ENCODE results near the gene DOCK6. TPM values are rescaled to one million over a fixed set of nuclear protein-coding genes. Genes with fewer than 3 reads are reported as not detected.
A peak's percentile ranks its signal among the peaks of the same experiment; 100 is the strongest.

The DOCK6 gene
- total RNA-seq, 1 experiment from 2014 or later: 61.7 TPM

GRCh38 chr19:11257846-11258380 is 4.4 kb downstream of the DOCK6 start:
- POLR2A ChIA-PET: no interaction called here
- CTCF ChIA-PET: interaction anchor here (0.6 kb wide), 1 partner anchor 55 kb away, joined by 3 read pairs; no protein-coding TSS in a partner anchor
- intact Hi-C loops (cut with micrococcal nuclease): no loop called here
- no peaks in the 10 kb centered on the region for H3K27me3 Mint-ChIP-seq (ENCODE audit: insufficient read depth, unreplicated experiment)
- DNase-seq (ENCODE audit: unreplicated experiment): peak; percentile 32
- peaks cover 6% of the 10 kb centered on the region for H3K36me3 Mint-ChIP-seq (ENCODE audit: insufficient read depth, unreplicated experiment)
- H3K4me3 Mint-ChIP-seq (ENCODE audit: unreplicated experiment): no peak overlapping the region
- TF ChIP-seq, protein P1, sequence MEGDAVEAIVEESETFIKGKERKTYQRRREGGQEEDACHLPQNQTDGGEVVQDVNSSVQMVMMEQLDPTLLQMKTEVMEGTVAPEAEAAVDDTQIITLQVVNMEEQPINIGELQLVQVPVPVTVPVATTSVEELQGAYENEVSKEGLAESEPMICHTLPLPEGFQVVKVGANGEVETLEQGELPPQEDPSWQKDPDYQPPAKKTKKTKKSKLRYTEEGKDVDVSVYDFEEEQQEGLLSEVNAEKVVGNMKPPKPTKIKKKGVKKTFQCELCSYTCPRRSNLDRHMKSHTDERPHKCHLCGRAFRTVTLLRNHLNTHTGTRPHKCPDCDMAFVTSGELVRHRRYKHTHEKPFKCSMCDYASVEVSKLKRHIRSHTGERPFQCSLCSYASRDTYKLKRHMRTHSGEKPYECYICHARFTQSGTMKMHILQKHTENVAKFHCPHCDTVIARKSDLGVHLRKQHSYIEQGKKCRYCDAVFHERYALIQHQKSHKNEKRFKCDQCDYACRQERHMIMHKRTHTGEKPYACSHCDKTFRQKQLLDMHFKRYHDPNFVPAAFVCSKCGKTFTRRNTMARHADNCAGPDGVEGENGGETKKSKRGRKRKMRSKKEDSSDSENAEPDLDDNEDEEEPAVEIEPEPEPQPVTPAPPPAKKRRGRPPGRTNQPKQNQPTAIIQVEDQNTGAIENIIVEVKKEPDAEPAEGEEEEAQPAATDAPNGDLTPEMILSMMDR (IDR thresholded peaks at IDR 0.05; ENCODE audit: unreplicated experiment): no peak
- H3K4me1 Mint-ChIP-seq (ENCODE audit: insufficient read depth, unreplicated experiment): no peaks in the 10 kb centered on the region
- BruUV-seq (replicated peaks): no TSS peak
- H3K9me3 Mint-ChIP-seq (ENCODE audit: unreplicated experiment): no peaks in the 10 kb centered on the region
- no peak overlapping the region for H3K27ac Mint-ChIP-seq (ENCODE audit: low read depth, unreplicated experiment)

DNA sequence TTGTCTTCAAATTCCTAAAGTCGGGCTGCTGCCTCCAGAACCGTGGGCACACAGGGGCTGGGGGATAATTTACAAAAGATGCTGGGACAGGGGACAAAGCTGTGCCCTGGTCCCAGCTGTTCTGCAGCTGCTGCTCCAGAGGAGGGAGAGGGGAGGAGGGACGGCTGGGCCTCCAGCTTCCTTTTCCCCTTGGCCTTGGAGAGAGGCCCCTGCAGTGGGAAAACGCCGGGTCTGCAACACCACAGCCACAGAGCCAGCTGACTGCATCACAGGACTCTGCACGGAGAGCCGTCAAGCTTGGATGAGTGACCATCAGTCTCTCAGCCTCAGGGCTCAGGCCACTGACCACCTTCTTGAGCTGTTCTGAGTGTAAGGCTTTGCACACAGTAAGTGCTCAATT is 6.1 kb downstream of the DOCK6 start:
- Mint-ChIP-seq H3K27me3 (ENCODE audit: insufficient read depth, unreplicated experiment) (no peaks in the 10 kb centered on the region), H3K9me3 (ENCODE audit: unreplicated experiment) (no peaks in the 10 kb centered on the region), H3K4me3 (ENCODE audit: unreplicated experiment) (no peak overlapping the region), H3K27ac (ENCODE audit: low read depth, unreplicated experiment) (no peak overlapping the region), H3K36me3 (ENCODE audit: insufficient read depth, unreplicated experiment) (peaks cover 6% of the 10 kb centered on the region), H3K4me1 (ENCODE audit: insufficient read depth, unreplicated experiment) (no peaks in the 10 kb centered on the region)
- no TSS peak for BruUV-seq (replicated peaks)
- ChIA-PET CTCF (interaction anchor here (0.5 to 2.2 kb wide), 4 partner anchors 9 to 221 kb away, joined by 3 to 11 read pairs (median 4); no protein-coding TSS in a partner anchor), POLR2A (interaction anchor here (0.7 kb wide), 1 partner anchor 326 kb away, joined by 3 read pairs; no protein-coding TSS in a partner anchor)
- TF ChIP-seq, protein P1 (IDR thresholded peaks at IDR 0.05; ENCODE audit: unreplicated experiment): no peak
- no peak for DNase-seq (ENCODE audit: unreplicated experiment)
- intact Hi-C loops (cut with micrococcal nuclease): no loop called here

DNA sequence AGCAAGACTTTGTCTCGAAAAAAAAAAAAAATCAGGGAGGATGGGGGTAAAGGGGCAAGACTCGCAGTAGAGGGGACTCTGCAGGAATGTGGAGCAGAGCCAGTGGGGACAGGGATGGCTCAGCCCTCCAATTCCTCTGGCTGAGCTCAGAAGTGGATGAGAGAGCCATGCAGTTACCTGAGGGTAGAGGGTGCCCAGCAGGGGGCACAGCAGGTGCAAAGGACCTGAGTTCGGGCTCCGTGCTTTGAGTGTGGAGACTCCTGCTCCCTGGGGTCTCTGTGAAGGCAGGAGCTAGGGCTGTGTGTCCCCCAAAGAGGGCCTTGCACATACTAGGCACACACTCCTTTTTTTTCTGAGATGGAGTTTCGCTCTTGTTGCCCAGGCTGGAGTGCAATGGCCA is 7.7 kb downstream of the DOCK6 start:
- Mint-ChIP-seq H3K4me1 (ENCODE audit: insufficient read depth, unreplicated experiment) (no peaks in the 10 kb centered on the region), H3K9me3 (ENCODE audit: unreplicated experiment) (no peaks in the 10 kb centered on the region), H3K27ac (ENCODE audit: low read depth, unreplicated experiment) (no peak overlapping the region), H3K36me3 (ENCODE audit: insufficient read depth, unreplicated experiment) (peaks cover 6% of the 10 kb centered on the region), H3K27me3 (ENCODE audit: insufficient read depth, unreplicated experiment) (no peaks in the 10 kb centered on the region), H3K4me3 (ENCODE audit: unreplicated experiment) (no peak overlapping the region)
- DNase-seq (ENCODE audit: unreplicated experiment): no peak
- TF ChIP-seq, protein P1 (IDR thresholded peaks at IDR 0.05; ENCODE audit: unreplicated experiment): peak; percentile 18
- intact Hi-C loops (cut with micrococcal nuclease): no loop called here
- ChIA-PET POLR2A (interaction anchor here (0.6 to 1.4 kb wide), 2 partner anchors 12 to 14 kb away, joined by 3 read pairs; no protein-coding TSS in a partner anchor), CTCF (interaction anchor here (0.6 to 2.2 kb wide), 3 partner anchors 10 to 219 kb away, joined by 4 to 11 read pairs (median 4); no protein-coding TSS in a partner anchor)
- no TSS peak for BruUV-seq (replicated peaks)

DNA sequence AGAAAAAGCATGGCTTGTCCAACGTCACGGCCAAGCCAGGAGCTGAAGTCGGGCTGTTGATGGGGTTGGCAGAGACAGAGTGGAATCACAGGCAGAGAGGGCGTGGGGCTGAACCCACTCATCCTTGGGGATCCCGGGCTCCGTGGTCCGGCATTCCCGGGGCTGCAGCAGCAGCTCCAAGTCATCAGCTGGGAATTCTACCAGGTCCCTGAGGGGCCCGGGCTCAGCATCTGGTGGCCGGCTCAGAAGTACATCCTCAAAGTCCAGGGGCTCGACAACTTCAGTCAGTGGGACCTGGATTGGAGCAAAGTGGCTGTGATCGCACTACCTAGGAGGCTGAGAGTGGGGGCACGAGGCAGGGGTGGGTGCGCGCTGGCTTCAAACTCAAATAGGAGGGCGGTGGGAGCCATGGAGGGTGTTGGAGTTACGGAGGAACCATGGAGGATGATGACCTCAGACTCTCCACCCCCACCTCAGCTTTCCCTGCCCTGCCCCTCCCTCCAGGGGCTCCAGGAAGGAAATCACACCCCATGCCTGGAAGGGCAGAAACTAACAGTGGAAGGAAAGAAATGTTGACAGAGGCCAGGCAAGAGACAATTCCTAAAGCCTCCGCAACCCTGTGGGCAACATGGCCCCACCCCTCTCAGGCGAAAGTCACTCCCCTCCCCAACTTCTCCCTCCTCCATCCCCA is 9.5 kb downstream of the DOCK6 start:
- ChIA-PET CTCF (no interaction called here), POLR2A (no interaction called here)
- intact Hi-C loops (cut with micrococcal nuclease): no loop called here
- Mint-ChIP-seq H3K27me3 (ENCODE audit: insufficient read depth, unreplicated experiment) (no peaks in the 10 kb centered on the region), H3K27ac (ENCODE audit: low read depth, unreplicated experiment) (no peak overlapping the region), H3K36me3 (ENCODE audit: insufficient read depth, unreplicated experiment) (peaks cover 13% of the 10 kb centered on the region), H3K9me3 (ENCODE audit: unreplicated experiment) (no peaks in the 10 kb centered on the region), H3K4me1 (ENCODE audit: insufficient read depth, unreplicated experiment) (no peaks in the 10 kb centered on the region), H3K4me3 (ENCODE audit: unreplicated experiment) (no peak overlapping the region)
- no TSS peak for BruUV-seq (replicated peaks)
- no peak for DNase-seq (ENCODE audit: unreplicated experiment)
- TF ChIP-seq, protein P1 (IDR thresholded peaks at IDR 0.05; ENCODE audit: unreplicated experiment): no peak

Measured in MCF 10A (cell line).